ENCODE measurements around the gene CLDND1.

Gene CLDND1

GRCh38 chr3:98514948-98515347, 7.8 kb downstream of the CLDND1 start:
- H3K4me3 ChIP-seq (ENCODE audit: low read length) = no peak overlapping the region
- TF ChIP-seq ZNF274 (IDR thresholded peaks at IDR 0.05; ENCODE audit: low read depth, low read length) = no peak

- no peak for TF ChIP-seq ZNF274 (IDR thresholded peaks at IDR 0.05; ENCODE audit: low read depth, low read length)
- H3K4me3 ChIP-seq (ENCODE audit: low read length) = no peak overlapping the region
Measured at GRCh38 chr3:98513736-98514135, 9.0 kb downstream of the CLDND1 start.

DNA sequence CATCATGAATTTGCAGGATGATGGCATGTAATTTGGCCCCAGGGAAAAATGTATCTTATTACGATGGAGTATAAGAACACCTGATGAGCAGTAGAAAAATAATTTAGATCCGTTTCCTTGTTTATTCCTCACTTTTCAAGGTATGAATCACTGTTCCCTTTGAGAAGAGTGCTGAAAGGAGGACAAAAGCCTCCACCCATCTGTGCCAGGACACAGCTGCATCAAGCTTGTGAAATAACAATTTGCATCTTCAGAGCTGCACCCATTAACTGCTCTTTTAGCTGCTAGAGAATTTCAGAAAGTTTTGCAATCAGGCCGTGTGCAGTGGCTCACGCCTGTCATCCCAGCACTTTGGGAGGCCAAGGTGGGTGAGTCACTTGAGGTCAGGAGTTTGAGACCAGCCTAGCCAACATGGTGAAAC, 9.6 kb downstream of the CLDND1 start:
- no peak for TF ChIP-seq ZNF274 (IDR thresholded peaks at IDR 0.05; ENCODE audit: low read depth, low read length)
- H3K4me3 ChIP-seq (ENCODE audit: low read length) = no peak overlapping the region

- TF ChIP-seq ZNF274 (IDR thresholded peaks at IDR 0.05; ENCODE audit: low read depth, low read length) = no peak
Measured at GRCh38 chr3:98512576-98512975, 10.1 kb downstream of the CLDND1 start.

GRCh38 chr3:98508582-98508981, 14.1 kb downstream of the CLDND1 start:
- no peak overlapping the region for H3K4me3 ChIP-seq (ENCODE audit: low read length)
- no peak for TF ChIP-seq ZNF274 (IDR thresholded peaks at IDR 0.05; ENCODE audit: low read depth, low read length)

More at GRCh38 chr3:98512576-98512975, 10.1 kb downstream of the CLDND1 start:
- H3K4me3 ChIP-seq (ENCODE audit: low read length) = no peak overlapping the region

GRCh38 chr3:98504539-98504938, 18.2 kb downstream of the CLDND1 start:
- TF ChIP-seq ZNF274 (IDR thresholded peaks at IDR 0.05; ENCODE audit: low read depth, low read length) = no peak
- H3K4me3 ChIP-seq (ENCODE audit: low read length) = no peak overlapping the region

- no peak for TF ChIP-seq ZNF274 (IDR thresholded peaks at IDR 0.05; ENCODE audit: low read depth, low read length)
- no peak overlapping the region for H3K4me3 ChIP-seq (ENCODE audit: low read length)
Measured at GRCh38 chr3:98501863-98502576, 20.7 kb downstream of the CLDND1 start.

DNA sequence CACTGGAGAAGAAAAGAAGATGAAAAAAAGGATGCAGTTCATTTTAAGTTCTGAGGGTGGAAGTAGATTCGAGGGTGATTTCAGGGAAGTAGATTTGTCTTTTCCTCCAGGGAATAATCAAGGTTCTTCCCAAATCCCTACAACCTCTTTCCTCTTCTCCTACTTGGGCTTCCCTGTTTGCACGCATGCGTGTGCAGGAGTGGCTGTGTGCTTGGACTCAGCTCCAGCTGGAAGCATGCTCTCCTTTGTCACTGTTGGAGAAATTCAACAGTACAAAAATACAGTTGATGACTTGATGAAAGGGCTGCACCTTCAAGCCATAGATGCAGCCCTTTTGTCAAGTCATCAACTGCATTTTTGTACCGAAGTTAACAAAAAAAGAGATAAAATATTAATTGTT, 21.4 kb downstream of the CLDND1 start:
- no peak for TF ChIP-seq ZNF274 (IDR thresholded peaks at IDR 0.05; ENCODE audit: low read depth, low read length)
- H3K4me3 ChIP-seq (ENCODE audit: low read length) = no peak overlapping the region

DNA sequence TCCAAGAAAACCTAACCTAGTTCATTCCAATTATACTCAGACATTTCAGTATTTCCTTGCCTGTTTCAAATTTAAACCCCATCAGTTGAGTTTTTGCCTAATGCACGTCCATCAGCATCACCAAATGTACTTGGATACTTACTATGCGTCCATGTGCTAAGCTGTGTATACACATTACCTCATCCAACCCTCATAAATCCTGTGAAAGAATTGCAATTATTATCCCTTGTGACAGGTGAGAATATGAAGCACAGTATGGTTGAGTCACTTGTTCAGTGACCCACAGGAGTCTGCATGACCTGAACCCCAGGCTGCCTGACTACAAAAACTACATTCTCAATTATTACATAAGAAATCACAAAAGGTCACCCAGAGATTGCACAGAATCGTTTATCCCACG, 22.7 kb downstream of the CLDND1 start:
- H3K4me3 ChIP-seq (ENCODE audit: low read length) = no peak overlapping the region
- TF ChIP-seq ZNF274 (IDR thresholded peaks at IDR 0.05; ENCODE audit: low read depth, low read length) = no peak

DNA sequence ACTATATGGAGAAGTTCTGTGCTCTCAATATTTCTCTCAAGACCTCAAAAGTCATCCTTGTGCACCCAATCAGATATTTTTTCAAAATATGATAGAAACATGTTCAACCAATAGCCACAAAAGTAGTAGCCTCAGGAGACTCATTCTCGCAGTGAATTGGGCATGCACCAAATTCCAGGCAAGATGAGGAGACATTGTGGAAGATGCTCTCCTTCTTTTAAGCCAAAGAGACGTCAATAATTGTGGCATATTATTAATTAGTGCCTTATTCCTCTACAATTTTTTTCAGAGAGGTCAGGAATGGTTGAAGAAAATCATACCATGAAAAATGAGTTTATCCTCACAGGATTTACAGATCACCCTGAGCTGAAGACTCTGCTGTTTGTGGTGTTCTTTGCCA, 25.3 kb downstream of the CLDND1 start, which contains the start of gene OR5K2:
Gene OR5K2, plus strand, starts transcription at position 301 of the 400 bp plus-strand sequence. Its CDS starts 0 bp downstream, at position 301.
- TF ChIP-seq ZNF274 (IDR thresholded peaks at IDR 0.05; ENCODE audit: low read depth, low read length) = no peak

GRCh38 chr3:98483626-98484025, 39.1 kb downstream of the CLDND1 start:
- TF ChIP-seq ZNF274 (IDR thresholded peaks at IDR 0.05; ENCODE audit: low read depth, low read length) = no peak
- H3K4me3 ChIP-seq (ENCODE audit: low read length) = no peak overlapping the region

More for the DNA sequence above, 25.3 kb downstream of the CLDND1 start, which contains the start of gene OR5K2:
- no peak within 1 kb of the TSS for H3K4me3 ChIP-seq (ENCODE audit: low read length)

DNA sequence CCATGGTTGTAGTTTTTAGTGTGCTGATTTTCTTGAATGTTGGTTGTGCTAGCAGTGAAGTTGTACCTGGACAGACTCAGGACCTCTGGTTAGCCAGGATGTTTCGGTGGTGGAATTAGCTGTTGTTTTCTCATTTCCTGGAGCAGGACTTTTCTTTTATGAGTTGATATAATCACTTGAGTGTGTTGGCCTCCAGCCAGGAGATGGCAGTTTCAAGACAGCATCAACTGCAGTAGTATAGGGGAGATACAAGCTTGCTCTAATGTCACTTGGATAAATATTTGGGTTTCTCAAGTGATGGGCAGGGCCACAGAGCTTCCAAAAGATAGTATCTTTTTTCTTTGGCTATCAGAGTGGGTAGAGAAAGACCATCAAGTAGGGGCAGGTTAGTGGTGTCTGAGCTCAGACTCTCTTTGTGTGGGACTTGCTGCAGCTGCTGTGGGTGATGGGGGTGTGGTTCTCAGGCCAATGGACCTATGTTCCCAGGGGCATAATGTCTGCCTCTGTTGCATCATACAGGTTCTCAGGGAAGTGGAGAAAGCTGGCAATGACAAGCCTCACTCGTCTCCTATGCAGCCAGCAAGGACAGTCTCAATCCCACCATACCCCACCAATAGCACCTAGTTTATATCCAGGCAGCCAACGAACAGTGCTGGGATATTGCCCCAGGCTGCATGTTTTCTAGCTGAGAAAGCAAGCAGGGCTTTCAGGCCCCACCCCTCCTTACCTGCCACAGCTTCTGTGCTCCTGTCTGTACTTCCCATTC, 39.8 kb downstream of the CLDND1 start:
- H3K4me3 ChIP-seq (ENCODE audit: low read length) = no peak overlapping the region
- no peak for TF ChIP-seq ZNF274 (IDR thresholded peaks at IDR 0.05; ENCODE audit: low read depth, low read length)
